Measurements from ENCODE around the gene PGLYRP2.
"Not testable (repeated sequence)": the region's sequence is repeated elsewhere in the genome, so short reads cannot be mapped to it uniquely, and the experiment has no call there.

PGLYRP2 gene

GRCh38 chr19:15487038-15487437 is 7.7 kb upstream of the PGLYRP2 start:
- no peak for DNase-seq (ENCODE audit: low read depth)

DNA sequence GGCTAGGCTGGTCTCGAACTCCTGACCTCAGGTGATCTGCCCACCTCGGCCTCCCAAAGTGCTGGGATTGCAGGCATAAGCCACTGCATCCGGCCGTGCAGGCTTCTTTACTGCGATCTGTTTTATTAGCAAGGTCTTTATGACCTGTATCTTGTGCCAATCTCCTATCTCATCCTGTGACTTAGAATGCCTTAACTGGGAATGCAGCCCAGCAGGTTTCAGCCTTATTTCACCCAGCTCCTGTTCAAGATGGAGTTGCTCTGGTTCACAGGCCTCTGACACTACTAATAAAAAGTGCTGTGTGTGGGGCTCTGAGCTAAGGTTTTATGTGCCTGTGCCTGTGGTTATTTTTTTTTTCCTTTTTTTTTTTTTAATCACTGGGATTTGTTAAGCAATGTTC is 6.5 kb upstream of the PGLYRP2 start:
- not testable (repeated sequence) for DNase-seq (ENCODE audit: low read depth)

GRCh38 chr19:15480996-15481395 is 1.7 kb upstream of the PGLYRP2 start:
- not testable (repeated sequence) for DNase-seq (ENCODE audit: low read depth)

DNA sequence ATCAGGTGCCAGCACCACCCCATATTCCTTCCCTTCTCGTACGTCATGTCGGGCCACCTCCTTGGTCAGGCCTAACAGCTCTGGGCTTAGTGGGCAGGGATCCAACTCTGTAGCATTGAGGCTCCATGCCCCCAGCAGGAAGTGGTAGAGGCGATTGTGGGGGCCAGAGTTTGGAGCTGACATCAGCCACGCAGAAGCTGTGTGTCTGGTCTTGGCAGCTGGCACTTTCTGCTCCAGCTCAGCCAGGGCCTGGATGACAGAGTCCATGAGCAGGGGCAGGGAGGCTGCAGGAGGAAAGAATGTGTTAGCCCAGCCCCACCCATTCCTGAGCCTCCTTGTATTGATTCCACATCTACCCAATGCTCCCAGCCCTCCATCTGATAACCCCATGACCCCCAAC is 3.0 kb downstream of the PGLYRP2 start:
- no peak for DNase-seq (ENCODE audit: low read depth)

- no peak for DNase-seq (ENCODE audit: low read depth)
These were observed 3.7 kb downstream of the PGLYRP2 start for GRCh38 chr19:15475611-15476010.

GRCh38 chr19:15475169-15475568 is 4.1 kb downstream of the PGLYRP2 start:
- no peak for DNase-seq (ENCODE audit: low read depth)

DNA sequence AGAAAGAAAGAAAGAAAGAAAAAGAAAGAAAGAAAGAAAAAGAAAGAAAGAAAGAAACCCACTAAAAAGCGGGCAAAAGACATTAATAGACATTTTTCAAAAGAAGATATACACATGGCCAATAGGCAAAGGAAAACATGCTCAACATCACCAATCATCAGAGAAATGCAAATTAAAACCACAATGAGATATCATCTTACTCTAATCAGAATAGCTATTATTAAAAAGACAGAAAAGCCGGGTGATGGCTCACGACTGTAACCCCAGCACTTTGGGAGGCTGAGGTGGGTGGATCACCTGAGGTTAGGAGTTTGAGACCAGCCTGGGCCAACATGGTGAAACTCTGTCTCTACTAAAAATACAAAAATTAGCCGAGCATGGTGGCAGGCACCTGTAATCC is 5.5 kb downstream of the PGLYRP2 start:
- not testable (repeated sequence) for DNase-seq (ENCODE audit: low read depth)

DNA sequence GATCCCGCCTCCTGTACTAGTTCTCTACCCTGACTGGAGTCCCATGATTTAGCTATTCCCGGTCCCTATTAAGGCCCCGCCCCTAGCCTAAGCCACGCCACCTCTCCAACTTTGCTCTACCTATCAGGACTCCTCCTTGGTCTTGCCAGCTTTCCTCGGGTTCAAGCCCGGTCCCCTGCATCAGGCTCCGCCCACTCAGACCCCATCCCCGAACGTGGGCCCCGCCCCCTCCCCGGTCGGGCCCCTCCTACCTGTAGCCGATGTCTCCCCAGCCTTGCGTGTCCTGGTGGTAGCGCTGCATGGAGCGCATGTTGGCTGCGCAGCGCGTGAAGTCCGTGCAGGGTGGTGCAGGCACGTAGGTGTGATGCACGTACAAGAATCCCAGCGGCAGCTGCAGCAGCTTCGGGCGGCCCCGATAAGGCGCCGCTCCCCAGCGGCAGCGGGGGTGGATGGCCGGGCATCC is 7.6 kb downstream of the PGLYRP2 start:
- no peak for DNase-seq (ENCODE audit: low read depth)

DNA sequence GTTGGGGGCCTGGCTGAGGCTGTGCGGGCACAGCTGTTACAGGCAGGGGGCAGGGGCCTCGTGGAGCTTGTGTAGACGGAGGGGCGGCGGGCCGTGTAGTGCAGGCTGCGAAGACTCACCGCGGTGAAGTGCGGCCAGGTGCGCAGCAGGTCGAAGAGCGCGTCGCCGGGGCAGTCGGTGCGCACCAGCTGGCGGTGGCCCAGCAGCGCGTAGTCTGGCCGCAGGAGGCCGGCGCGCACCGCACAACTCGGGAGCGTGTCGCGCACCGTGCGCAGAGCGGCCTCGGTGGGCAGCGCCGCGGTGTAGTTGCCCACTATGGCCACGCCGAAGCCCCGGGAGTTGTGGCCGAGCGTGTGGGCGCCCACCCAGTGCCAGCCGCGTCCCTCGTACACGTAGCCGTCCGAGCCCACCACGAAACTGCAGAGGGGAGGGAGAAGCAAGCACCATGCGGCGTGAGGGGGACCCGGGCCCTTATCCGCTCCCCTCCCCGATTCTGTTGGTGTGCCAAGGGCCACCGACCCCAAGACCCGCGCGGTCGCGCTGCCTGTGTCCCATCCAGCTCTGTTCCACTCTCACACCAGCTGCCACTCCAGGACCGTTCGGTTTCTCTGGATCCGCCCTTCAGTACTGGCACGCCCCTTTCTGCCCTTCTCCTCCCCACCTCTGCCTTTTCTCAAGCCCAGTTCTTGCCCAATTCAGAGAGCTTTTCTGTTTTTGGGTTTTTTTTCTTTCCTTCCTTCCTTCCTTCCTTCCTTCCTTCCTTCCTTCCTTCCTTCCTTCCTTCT is 9.6 kb downstream of the PGLYRP2 start:
- DNase-seq (ENCODE audit: low read depth), result no peak

DNA sequence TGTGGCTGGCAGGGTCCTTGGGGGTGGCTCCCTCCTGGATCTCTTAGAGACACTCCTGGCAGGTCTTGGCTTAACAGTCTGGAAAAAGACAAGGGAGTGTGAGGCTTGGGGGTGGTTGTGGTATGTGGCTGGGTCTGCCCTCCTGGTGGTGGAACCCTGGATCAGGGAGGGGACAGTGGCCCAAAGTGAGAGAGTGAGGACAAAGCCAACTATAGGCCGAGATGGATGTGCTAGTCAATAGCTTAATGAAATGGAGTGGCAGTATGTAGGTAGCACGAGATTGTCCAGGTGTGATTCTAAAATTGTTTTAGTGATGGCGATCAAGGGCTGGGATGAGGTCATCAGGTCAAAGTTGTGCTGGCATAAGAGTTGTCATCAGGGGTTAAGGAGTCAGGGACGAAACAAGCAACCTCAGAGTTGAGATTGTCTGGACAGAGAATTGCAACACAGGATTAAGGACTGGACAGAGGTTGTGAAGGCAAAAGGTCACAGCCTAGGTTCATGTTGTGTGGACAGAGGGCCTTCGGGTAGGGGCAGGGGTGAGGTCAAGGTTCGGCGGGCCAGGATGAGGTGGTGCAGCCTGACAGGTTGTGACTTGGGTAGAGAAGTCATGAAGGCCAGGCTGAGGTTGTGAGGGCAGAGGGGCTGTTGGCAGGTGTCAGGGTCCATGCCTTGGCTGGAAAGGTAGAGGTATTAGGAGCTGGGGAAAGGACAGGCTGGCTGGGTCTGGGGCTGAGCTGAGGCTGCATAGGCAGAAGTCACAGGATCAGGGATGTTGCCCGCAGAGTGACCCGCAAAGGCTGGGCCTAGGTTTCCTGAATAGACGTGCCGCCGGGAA is 10.4 kb downstream of the PGLYRP2 start:
- DNase-seq (ENCODE audit: low read depth), result no peak

GRCh38 chr19:15467734-15468214 is 11.5 kb downstream of the PGLYRP2 start:
- no peak for DNase-seq (ENCODE audit: low read depth)

DNA sequence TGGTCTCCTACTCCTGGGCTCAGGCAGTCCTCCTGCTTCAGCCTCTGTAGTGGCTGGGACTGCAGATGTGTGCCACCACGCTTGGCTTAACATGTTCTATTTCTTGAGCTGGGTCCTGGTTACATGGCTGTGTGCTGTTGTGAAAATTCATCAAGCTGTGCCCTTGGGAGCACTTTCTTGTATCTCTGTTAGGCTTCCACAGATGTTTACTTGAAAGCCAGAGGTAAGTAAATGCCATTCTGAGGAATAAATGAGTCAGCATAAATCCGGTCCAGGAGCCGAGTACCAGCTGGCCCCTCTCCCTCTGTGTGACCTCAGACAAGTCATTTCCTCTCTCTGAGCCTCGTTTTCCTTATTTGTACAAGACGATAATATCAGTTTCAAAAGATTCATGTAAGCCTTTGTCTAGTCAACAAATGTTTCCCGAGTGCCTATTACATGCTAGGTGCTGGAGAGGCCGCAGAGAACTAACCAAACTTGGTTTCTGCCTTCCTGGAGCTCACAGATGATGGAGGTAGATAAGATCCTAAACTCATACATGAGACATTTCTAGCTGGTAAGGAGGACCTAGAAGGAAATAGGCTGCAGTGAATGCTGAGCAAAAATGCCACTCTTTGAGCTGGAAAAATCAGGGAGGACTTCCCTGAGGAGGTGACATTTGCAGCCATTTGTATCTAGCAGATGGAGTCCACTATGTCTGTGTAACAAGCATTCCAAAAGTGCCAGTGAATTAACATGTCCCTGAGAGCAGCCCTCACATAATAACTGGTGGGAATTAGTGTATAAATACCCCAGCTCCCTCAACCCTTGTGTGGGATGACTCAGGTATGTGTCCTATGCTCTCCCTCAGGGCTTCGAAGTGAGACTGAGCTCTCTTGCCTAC is 12.2 kb downstream of the PGLYRP2 start:
- DNase-seq (ENCODE audit: low read depth), result no peak

DNA sequence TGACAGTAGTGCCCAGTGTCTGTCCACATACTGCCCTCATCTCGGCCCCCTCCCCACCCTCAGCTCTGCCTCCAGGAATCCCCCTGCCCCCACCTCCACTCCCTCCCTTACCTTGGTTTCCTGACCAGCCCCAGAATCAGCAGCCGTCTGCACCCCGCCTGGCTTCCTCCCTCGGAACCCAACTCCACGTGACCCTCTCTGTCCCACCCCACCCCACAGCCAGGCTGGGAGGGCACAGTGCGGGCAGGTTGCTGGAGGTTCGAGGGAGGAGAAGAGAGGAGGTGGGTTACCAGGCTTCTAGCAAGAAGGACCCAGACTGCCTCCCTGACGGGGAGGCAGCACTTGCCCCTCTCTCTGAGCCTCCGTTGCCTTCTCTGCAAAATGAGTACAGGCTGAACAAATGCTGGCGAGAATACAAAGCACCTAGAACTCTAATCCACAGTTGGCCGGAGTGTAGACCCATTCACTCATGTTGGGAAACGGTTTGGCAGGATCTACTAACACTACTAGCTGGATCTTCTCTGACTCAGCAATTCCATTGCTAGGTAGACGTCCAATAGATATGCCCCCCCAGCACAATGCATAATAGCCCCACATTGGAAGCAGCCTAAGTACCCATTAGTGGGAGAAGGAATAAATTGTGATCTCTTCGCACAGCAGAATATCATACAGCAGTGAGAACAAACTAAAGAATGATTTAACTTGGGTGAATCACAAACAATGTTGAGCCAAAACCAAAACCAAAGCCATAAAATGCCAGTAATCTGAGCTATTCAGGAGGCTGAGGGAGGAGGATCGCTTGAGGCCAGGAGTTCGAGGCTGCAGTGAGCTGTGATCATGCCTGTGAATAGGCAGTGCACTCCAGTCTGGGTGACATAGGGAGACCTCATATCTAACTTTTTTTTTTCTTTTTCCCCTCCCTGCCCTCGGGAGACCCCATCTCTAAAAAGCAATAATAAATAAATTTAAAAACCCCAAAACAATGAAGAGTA is 14.6 kb downstream of the PGLYRP2 start, which contains the start of gene RASAL3:
Gene RASAL3 (minus strand): TSS at position 151 of the 992 bp plus-strand sequence. CDS start 186 bp downstream, outside the sequence.
- DNase-seq (ENCODE audit: low read depth), result no peak

DNA sequence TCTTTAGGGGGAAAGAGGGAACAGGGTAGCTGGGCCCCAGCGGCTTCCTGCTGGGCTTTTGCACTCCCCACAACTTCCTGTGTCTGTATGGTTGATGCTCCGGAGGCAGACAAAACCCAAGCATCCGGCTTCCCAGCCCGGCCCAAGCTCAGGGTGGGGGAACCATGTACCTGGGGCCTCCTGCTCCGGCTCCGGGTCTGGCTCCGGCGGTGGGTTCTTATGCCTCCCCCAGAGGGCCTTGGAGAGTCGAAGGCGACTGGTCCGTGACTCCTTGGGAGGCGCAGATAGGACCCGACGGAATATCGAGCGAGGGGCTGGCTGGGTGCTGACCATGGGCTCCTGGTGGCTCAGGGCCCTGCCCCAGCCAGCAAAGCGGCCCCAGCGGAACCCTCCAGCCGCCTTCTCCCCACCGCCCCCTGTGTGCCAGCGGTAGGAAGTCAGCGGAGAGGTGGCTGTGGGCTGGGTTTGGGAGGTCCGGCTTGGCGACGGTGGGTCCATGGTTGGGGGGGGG is 15.4 kb downstream of the PGLYRP2 start:
- DNase-seq (ENCODE audit: low read depth), result no peak

- DNase-seq (ENCODE audit: low read depth), result no peak
These were observed 17.6 kb downstream of the PGLYRP2 start for GRCh38 chr19:15461694-15462093.

- no peak for DNase-seq (ENCODE audit: low read depth)
These were observed 21.4 kb downstream of the PGLYRP2 start for GRCh38 chr19:15457701-15458484.

- no peak for DNase-seq (ENCODE audit: low read depth)
These were observed 22.2 kb downstream of the PGLYRP2 start for GRCh38 chr19:15456871-15457700.

DNA sequence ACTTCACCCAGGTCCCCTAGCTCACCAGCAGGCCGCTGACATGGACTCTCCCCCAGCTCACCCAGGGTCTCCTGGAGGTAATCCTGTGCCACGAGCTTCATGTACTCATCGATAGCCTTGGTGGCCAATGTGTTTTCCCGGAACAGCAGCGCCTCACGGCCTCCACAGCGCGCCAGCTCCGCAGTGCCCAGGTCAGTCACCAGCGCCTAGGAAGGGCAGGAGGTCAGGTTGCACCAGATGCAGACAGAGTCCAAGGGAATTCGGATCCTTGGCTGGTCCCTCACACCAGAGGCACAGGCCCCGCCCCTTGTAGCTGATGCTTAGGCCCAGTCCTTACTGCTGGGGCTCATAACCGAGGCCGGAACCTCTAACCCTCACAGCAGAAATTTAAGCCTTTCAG is 22.9 kb downstream of the PGLYRP2 start:
- DNase-seq (ENCODE audit: low read depth), result no peak

- DNase-seq (ENCODE audit: low read depth), result no peak
These were observed 23.3 kb downstream of the PGLYRP2 start for GRCh38 chr19:15455996-15456395.
